ENCODE results near the gene YY1. TPM values are rescaled to one million over a fixed set of nuclear protein-coding genes. Genes with fewer than 3 reads are reported as not detected.
"Not testable (repeated sequence)": the region's sequence is repeated elsewhere in the genome, so short reads cannot be mapped to it uniquely, and the experiment has no call there.

YY1 gene
- polyA plus RNA-seq (ENCODE audit: insufficient read length) = 72.2 TPM

GRCh38 chr14:100238419-100239210 is at the start of gene YY1:
TSS of gene YY1 (plus strand) at chr14:100239144. CDS start at chr14:100239245, 101 bp downstream.
- DNase-seq = peak; percentile 98

DNA sequence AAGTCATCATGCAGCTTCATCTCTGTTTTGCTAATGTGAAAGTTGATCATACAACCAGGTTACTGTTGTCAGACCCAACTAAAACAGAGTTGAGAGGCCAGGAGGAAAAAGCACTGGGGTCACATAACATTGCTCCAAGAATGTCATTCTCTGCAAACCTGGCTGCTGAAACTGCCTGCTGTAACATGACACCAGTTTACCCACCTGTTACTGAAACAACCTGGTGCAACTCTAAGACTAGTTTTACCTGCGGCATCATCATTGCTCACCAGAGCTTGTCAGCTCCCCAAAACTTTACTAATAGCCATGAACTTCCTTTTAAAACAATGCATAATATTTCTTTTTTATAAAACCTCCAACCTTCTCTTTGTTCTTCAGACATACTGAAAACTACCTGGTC is 48.8 kb upstream of the YY1 start:
- DNase-seq = no peak

DNA sequence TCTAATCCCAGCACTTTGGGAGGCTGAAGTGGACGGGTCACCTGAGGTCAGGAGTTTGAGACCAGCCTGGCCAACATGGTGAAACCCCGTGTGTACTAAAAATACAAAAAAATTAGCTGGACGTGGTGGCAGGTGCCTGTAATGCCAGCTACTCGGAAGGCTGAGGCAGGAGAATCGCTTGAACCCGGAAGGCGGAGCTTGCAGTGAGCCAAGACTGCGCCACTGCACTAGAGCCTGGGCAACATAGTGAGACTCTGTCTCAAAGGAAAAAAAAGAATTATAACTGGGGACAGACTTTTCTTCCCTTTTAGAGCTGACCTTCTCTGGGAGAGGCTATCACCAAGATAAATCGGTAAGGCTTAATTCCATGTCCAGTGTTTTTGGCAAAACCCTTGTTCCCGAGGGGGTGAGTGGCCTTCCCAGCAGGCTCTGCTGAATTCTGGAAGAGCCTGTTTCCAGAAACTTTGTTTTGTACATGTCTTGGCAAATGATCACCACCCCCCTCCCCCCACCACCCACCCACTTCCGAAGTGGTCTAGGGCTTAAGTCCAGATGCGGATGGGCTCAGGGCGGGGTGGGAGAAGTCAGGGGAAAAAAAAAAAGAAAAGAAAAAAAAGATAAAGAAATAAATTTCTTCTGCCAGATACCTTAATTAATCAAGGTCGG is 47.2 kb upstream of the YY1 start:
- peak; percentile 15 for DNase-seq

DNA sequence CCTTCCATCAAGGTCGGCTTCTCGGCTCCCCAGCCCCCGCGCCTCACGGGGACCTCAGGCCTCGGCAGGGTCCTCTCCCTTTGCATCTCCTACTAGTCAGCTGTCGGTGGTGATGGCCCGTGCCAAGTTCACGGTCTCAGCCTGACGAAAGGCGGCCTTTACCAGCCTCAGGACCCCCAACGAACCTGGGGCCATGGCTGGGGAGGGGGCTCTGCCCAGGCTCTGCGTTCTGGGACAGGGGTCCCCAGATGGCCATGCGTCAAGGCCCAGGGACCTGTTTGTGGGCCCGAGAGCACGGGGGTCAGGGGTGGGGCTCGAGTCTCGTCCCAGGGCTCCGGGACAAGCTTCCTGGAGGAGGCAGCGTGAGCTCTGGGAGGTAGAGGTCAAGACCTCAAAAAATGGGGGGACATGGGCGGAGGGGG is 46.7 kb upstream of the YY1 start:
- DNase-seq = no peak

GRCh38 chr14:100192672-100193416 is 46.1 kb upstream of the YY1 start:
- DNase-seq = peak; percentile 99

DNA sequence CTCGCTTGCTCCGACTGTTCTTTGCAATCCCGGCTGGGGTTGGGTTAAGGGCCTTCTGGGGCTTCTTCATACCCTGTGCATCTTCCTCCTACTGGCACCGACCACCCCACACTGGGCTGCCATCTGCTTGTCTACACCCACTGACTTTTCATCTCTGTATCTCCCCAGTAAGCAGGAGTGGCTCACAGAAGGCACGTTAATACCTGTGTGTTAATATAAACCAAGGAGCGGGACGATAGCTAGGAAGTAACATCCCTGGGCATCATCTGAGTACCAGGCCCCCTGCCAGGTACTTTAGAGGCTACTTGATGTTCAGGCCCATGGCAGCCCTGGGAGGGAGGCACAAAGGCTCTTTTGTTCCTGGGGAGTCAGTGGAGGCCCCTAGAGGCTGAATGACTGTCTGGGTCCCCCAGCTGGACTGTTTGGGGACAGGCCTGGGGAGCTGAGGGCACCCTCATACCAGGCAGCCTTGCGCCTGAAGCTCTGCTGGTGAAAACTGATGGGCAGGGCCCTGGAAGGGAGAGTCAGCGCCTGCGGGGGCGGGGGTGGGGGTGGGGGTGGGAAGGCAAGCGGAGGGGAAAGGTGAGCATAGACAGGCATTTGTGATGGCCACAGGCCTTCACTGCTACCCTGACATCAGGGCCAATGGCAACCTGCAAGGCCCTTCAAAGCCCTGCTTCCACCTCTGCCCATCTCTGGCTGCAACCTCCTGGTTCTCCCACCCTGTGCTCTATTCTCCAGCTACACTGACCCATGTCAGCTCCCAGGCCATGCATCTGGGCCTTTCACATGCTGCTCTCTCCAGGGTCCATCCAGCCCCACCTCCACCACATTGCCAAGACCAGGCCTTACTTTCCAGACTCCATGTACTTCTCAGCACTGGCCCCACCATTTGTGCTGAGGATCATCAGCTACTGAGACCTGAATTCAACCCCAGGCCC is 45.3 kb upstream of the YY1 start:
- DNase-seq = no peak

DNA sequence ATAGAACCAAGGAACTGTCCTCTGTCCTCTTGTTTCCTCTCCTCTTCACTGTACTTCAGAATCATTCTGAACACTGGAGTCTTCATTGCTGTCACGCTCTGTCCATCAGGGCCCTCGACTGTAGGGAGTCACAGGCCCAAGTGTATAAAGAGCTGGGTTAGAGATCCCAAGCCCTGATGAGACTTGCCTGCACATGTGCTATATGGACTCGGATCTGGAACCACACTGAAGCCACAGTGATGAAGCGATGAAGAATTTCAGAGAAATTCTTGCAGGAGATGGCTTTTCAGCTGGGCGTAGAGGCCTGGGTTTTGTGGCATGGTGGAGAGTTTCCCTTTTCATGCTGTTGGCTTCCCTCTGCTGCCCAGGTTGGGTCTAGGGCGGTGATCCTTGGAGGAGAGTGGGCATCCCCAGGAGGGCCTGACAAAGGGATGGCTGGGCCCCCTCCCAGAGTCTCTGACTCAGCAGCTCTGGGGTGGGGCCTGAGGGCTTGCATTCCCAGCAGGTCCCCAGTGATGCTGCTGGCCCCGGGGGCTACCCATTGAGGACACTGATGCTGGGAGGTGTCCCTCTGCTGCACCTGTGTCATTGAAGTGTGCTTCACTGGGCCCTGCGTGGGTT is 39.6 kb upstream of the YY1 start:
- no peak for DNase-seq

DNA sequence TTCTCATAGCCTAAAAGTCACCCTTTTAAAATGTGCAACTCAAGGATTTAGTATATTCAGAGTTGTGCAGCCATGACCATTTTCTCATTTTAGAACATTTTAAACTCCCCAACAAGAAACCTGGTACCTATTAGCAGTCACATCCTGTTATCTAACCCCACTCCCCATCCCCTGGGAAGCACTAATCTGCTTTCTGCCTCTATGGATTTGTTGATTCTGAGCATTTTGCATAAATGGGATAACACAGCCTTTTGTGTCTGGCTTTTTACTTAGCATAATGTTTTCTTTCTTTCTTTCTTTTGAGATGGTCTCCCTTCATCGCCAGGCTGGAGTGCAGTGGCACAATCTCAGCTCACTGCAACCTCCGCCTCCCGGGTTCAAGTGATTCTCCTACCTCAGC is 38.6 kb upstream of the YY1 start:
- DNase-seq = no peak

DNA sequence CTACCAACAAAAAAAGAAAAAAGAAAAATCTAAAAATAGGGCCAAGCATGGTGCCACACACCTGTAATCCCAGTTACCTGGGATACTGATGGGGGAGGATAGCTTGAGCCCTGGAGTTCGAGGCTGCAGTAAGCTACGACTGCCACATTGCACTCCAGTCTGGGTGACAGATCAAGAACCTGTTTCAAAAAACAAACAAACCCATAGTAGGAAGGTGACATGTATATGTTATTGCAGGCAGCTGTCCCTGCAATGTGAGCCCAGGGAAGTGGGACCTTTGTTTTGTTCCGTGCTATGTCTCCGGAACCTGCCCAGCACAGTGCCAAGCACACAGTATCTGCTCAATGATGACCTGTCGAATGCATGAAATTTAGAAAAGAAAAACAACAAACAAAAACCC is 37.2 kb upstream of the YY1 start:
- DNase-seq = no peak

DNA sequence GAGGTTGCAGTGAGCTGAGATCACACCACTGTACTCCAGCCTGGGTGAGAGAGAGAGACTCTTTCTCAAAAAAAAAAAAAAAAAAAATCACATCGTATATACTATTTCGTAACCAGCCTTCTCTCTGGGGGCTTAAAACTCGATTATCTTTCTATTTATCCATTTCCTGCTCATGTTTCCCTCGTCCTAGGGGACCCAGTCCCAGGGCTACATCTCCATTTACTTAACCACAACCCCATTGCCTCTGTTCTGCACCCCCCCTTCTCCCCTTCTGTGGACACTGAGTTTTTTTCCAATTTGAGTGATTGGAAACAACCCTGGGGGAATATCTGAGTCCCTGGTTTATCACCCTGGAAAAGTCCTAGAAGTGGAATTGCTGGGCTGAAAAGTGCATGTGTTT is 36.2 kb upstream of the YY1 start:
- DNase-seq = no peak

DNA sequence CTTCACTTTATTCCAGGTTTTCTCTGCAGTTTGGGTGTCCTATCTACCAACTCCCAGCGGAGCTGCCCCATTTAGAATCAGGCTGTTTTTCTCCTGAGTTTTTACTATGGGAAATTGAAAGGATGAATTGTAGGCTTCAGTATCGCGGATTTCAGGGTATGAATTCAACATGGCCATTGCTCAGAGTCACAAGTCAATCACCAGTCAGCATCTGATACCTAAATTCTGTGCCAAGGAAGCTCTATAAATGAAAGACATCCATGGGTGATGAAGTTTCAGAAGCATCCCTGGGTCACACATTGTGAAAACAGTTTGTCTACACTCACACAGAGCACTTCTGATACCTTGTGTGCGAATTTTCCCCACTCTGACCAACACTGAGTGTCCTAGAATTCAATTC is 35.8 kb upstream of the YY1 start:
- no peak for DNase-seq

DNA sequence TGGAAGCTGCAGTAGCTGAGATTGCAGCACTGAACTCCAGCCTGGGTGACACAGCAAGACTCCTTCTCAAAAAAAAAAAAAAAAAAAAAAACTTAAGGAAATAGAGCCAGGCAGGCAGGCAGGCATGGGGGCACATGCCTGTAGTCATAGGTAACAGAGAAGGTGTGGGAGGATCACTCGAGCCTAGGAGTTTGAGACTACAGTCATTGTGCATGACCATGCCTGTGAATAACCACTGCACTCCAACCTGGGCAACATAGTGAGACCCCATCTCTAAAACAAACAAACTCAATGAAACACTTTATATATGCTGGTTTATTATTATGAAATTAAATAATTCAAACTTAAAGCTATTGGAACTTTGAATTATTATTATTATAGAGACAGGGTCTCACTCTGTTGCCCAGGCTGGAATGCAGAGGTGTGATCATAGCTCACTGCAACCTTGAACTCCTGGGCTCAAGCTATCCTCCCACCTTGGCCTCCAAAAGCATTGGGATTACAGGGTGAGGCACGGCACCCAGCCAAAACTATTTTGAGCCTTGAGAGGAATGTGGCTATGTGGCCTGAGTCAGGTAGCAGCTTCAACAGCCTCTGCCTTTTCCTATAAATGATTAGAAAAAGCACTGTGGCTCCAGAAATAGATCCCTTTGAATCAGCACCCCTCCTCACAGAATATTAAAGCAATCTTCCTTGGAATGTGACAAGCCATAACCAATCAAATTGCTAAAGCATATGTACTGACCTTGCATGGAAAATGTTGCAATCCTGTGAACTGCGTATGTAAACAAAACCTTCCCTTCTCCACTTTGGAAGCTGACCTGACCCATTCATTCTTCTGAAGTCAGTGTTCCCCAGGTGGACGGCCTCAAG is 34.7 kb upstream of the YY1 start:
- DNase-seq = no peak

- not testable (repeated sequence) for DNase-seq
Observed at GRCh38 chr14:100204835-100205167, 34.1 kb upstream of the YY1 start.

- not testable (repeated sequence) for DNase-seq
Observed at GRCh38 chr14:100207588-100207987, 31.4 kb upstream of the YY1 start.

- not testable (repeated sequence) for DNase-seq
Observed at GRCh38 chr14:100208136-100208535, 30.8 kb upstream of the YY1 start.

GRCh38 chr14:100211366-100211765 is 27.6 kb upstream of the YY1 start:
- DNase-seq = no peak

DNA sequence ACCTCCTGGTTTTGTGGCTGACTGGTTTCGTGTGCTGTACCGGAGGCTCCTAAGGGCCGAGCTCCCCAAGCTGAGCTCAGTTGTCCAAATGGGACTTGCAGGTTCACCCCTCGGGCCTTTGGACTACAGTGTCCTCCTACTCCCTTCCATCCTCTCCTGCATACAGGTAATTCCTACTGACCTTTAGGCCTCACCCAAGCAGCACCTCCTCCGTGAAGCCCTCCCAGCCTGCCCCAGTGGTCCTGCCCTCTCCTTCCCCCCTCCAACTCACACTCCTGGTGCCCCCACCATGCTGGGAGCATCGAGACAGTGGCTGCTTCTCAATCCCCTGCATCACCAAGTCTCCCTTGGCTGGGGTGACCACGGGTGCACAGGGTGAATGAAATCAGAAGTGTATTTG is 27.1 kb upstream of the YY1 start:
- DNase-seq = no peak

GRCh38 chr14:100212476-100213333 is 26.2 kb upstream of the YY1 start:
- DNase-seq = no peak

DNA sequence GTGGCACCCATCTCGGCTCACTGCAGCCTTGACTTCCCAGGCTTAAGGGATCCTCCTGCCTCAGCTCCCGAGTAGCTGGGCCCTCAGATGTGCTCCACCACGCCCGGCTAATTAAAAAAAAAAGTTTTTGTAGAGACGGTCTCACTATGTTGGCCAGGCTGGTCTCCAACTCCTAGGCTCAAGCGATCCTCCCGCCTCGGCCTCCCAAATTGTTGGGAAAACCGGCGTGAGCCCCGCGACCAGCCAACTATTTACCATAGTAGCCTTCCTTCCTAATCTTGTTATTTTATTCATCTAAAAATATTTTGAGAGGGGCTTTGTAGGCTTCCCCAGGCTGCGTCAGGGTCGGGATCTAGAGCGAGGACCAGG is 25.4 kb upstream of the YY1 start:
- no peak for DNase-seq

Data from hindlimb muscle (tissue), 1 donor.